Peyer's patch (tissue), 4 donors: ENCODE results near the gene WWOX. TPM values are rescaled to one million over a fixed set of nuclear protein-coding genes. Genes with fewer than 3 reads are reported as not detected.

Experiments used
- DNase-seq, 3 donors: peaks; one replicate each; pipeline ENCODE4 v3.0.0-alpha.2; 2017 to 2019
- H3K27ac ChIP-seq, 4 donors: fragments of 200-600 bp; sonication (generic); one replicate each; pipeline ENCODE4 v1.5.1; 2016 to 2019
- H3K27me3 ChIP-seq, 2 donors: fragments of 200-600 bp; sonication (generic); one replicate each; pipeline ENCODE4 v1.5.1; 2019
- H3K36me3 ChIP-seq, 3 donors: fragments of 200-600 bp; sonication (generic); one replicate each; pipeline ENCODE4 v1.5.1; 2016 to 2019
- H3K4me1 ChIP-seq, 4 donors: fragments of 200-600 bp; sonication (generic); one replicate each; pipeline ENCODE4 v1.5.1; 2016 to 2019
- H3K4me3 ChIP-seq, 4 donors: fragments of 200-600 bp; sonication (generic); 1 replicate in 3 of 4; 2 replicates in 1 of 4; pipeline ENCODE4 v1.5.1; 2016 to 2019; ENCODE audit warnings: mild to moderate bottlenecking in 1 of 4
- H3K9me3 ChIP-seq, 4 donors: fragments of 200-600 bp; sonication (generic); one replicate each; pipeline ENCODE4 v1.5.1; 2016 to 2019; ENCODE audit warnings: mild to moderate bottlenecking in 1 of 4
- CTCF ChIP-seq, 6 experiments: fragments of 450-650 bp in 4 of 6; fragments of 200-600 bp in 2 of 6; sonication (generic) in 1 of 6; IDR thresholded peaks; one replicate each; pipeline ENCODE4 v1.5.1; 2017 to 2019; ENCODE audit warnings: antibody characterized with exemption in 6 of 6, mild to moderate bottlenecking in 3 of 6, moderate library complexity in 1 of 6
- POLR2A ChIP-seq, 2 donors: fragments of 450-650 bp; IDR thresholded peaks; one replicate each; pipeline ENCODE4 v1.5.1; 2017; ENCODE audit warnings: antibody characterized with exemption in 2 of 2, mild to moderate bottlenecking in 2 of 2, moderate library complexity in 2 of 2
- total RNA-seq, 4 donors: library from RNA; depleted of rRNA; stranded (reverse); fragments of >200 nt; gene quantifications; one replicate each; pipeline ENCODE4 v1.1.0, GENCODE V29; 2016

WWOX gene
- total RNA-seq, 4 donors from 2014 or later, result 17.3 to 197 (median 57.5) TPM

GRCh38 chr16:78485917-78486257 lies 386.4 kb downstream of the WWOX start:
- no peaks in the 10 kb centered on the region for H3K9me3 ChIP-seq
- H3K27me3 ChIP-seq, result no peaks in the 10 kb centered on the region
- no peak overlapping the region for H3K4me3 ChIP-seq
- H3K27ac ChIP-seq, result no peak overlapping the region
- no peaks in the 10 kb centered on the region for H3K36me3 ChIP-seq
- H3K4me1 ChIP-seq, result no peaks in the 10 kb centered on the region
- DNase-seq, result no peak
- no peak for TF ChIP-seq CTCF (IDR thresholded peaks at IDR 0.05)
- no peak for TF ChIP-seq POLR2A (IDR thresholded peaks at IDR 0.05)

GRCh38 chr16:78487471-78487870 lies 388.0 kb downstream of the WWOX start:
- TF ChIP-seq POLR2A (IDR thresholded peaks at IDR 0.05), result no peak
- no peak for TF ChIP-seq CTCF (IDR thresholded peaks at IDR 0.05)
- H3K4me3 ChIP-seq, result no peak overlapping the region
- H3K27me3 ChIP-seq, result no peaks in the 10 kb centered on the region
- H3K27ac ChIP-seq, result no peak overlapping the region
- H3K36me3 ChIP-seq, result no peaks in the 10 kb centered on the region
- no peak for DNase-seq
- no peaks in the 10 kb centered on the region for H3K4me1 ChIP-seq
- no peaks in the 10 kb centered on the region for H3K9me3 ChIP-seq

- no peaks in the 10 kb centered on the region for H3K9me3 ChIP-seq
- H3K27me3 ChIP-seq, result no peaks in the 10 kb centered on the region
- no peak for TF ChIP-seq CTCF (IDR thresholded peaks at IDR 0.05)
- no peak for TF ChIP-seq POLR2A (IDR thresholded peaks at IDR 0.05)
- H3K4me1 ChIP-seq, result no peaks in the 10 kb centered on the region
- H3K4me3 ChIP-seq, result no peak overlapping the region
- DNase-seq, result no peak
- H3K27ac ChIP-seq, result no peak overlapping the region
- H3K36me3 ChIP-seq, result no peaks in the 10 kb centered on the region
Measured at GRCh38 chr16:78489072-78489471, 389.6 kb downstream of the WWOX start.

- Histone ChIP-seq H3K27ac (no peak overlapping the region), H3K9me3 (no peaks in the 10 kb centered on the region), H3K4me3 (no peak overlapping the region), H3K27me3 (no peaks in the 10 kb centered on the region), H3K4me1 (no peaks in the 10 kb centered on the region), H3K36me3 (no peaks in the 10 kb centered on the region)
- no peak for DNase-seq
- TF ChIP-seq CTCF (IDR thresholded peaks at IDR 0.05) (no peak), POLR2A (IDR thresholded peaks at IDR 0.05) (no peak)
Measured at GRCh38 chr16:78489631-78490030, 390.2 kb downstream of the WWOX start.

GRCh38 chr16:78490431-78490830 lies 391.0 kb downstream of the WWOX start:
- TF ChIP-seq POLR2A (IDR thresholded peaks at IDR 0.05) (no peak), CTCF (IDR thresholded peaks at IDR 0.05) (no peak)

GRCh38 chr16:78490847-78491246 lies 391.4 kb downstream of the WWOX start:
- DNase-seq, result no peak
- H3K9me3 ChIP-seq, result no peaks in the 10 kb centered on the region
- H3K27me3 ChIP-seq, result no peaks in the 10 kb centered on the region
- H3K36me3 ChIP-seq, result no peaks in the 10 kb centered on the region
- no peak for TF ChIP-seq CTCF (IDR thresholded peaks at IDR 0.05)
- no peak for TF ChIP-seq POLR2A (IDR thresholded peaks at IDR 0.05)
- no peaks in the 10 kb centered on the region for H3K4me1 ChIP-seq
- H3K27ac ChIP-seq, result no peak overlapping the region
- H3K4me3 ChIP-seq, result no peak overlapping the region

More at GRCh38 chr16:78490431-78490830, 391.0 kb downstream of the WWOX start:
- Histone ChIP-seq H3K27me3 (no peaks in the 10 kb centered on the region), H3K27ac (no peak overlapping the region), H3K9me3 (no peaks in the 10 kb centered on the region), H3K36me3 (no peaks in the 10 kb centered on the region), H3K4me3 (no peak overlapping the region), H3K4me1 (no peaks in the 10 kb centered on the region)
- no peak for DNase-seq
